H1 (cell line): ENCODE data around the gene BNIP1. TPM values are rescaled to one million over a fixed set of nuclear protein-coding genes. Genes with fewer than 3 reads are reported as not detected.

ENCODE experiments used
- CTCF ChIA-PET: fragments of 300-600 bp; sonication (Branson Sonifier 250); formaldehyde crosslinking; loops from one replicate; lab custom pipeline; 2021; ENCODE audit not compliant: partially characterized antibody; lab: Charles Lee
- POLR2A ChIA-PET: fragments of 300-600 bp; sonication (Branson Sonifier 250); formaldehyde crosslinking; loops from one replicate; lab custom pipeline; 2021; ENCODE audit warnings: inconsistent platforms; ENCODE audit not compliant: partially characterized antibody; lab: Charles Lee
- DNase-seq, 2 experiments: peaks; one replicate each; pipeline versions ENCODE4 v3.0.0 to v3.0.0-alpha.2; 2010 to 2022; ENCODE audit warnings: low spot score in 2 of 2, low read depth in 1 of 2, mixed read lengths in 1 of 2
- FAIRE-seq: peaks from 2 replicates; lab custom pipeline; 2011; peaks lifted over from hg19 to GRCh38; lab: Jason Lieb, UNC
- H2AFZ ChIP-seq: 2 replicates; pipeline ENCODE4 v1.8.1; 2012; ENCODE audit warnings: low read length, inconsistent platforms
- H2AK5ac ChIP-seq: 2 replicates; pipeline ENCODE4 v1.6.1; 2013; ENCODE audit warnings: low read depth, low read length
- H2BK120ac ChIP-seq: replicated peaks from 2 replicates; pipeline ENCODE3; 2013; ENCODE audit warnings: low read depth, low read length, inconsistent platforms
- H2BK12ac ChIP-seq: 2 replicates; pipeline ENCODE4 v1.6.1; 2013; ENCODE audit warnings: low read depth, low read length
- H2BK15ac ChIP-seq: 2 replicates; pipeline ENCODE4 v1.6.1; 2013; ENCODE audit warnings: low read length
- H2BK20ac ChIP-seq: 2 replicates; pipeline ENCODE4 v1.6.1; 2013; ENCODE audit warnings: low read length
- H2BK5ac ChIP-seq: 2 replicates; pipeline ENCODE4 v1.6.1; 2013; ENCODE audit warnings: low read depth, low read length
- H3K14ac ChIP-seq: 2 replicates; pipeline ENCODE4 v1.6.1; 2013; ENCODE audit warnings: inconsistent platforms; ENCODE audit not compliant: insufficient read length
- H3K18ac ChIP-seq: 2 replicates; pipeline ENCODE4 v1.6.1; 2013; ENCODE audit warnings: low read length; ENCODE audit errors: extremely low read depth
- H3K23ac ChIP-seq: 2 replicates; pipeline ENCODE4 v1.6.1; 2013; ENCODE audit warnings: inconsistent platforms; ENCODE audit not compliant: insufficient read length
- H3K23me2 ChIP-seq: 2 replicates; pipeline ENCODE4 v1.6.1; 2013; ENCODE audit warnings: low read depth, low read length
- H3K27ac ChIP-seq: 2 replicates; pipeline ENCODE4 v1.6.1; 2011; ENCODE audit warnings: low read depth, low read length, inconsistent platforms
- H3K27me3 ChIP-seq, 4 experiments: replicated peaks in 1 of 4; 1 replicate in 1 of 4; 2 replicates in 3 of 4; pipeline versions ENCODE4 v1.6.1 to v1.8.1; 2011 to 2013; ENCODE audit warnings: low read length in 3 of 4, mild to moderate bottlenecking in 3 of 4, inconsistent platforms in 2 of 4, mixed read lengths in 2 of 4, moderate library complexity in 1 of 4; ENCODE audit not compliant: control insufficient read depth in 3 of 4, insufficient read depth in 3 of 4; ENCODE audit errors: extremely low read depth in 1 of 4
- H3K36me3 ChIP-seq, 4 experiments: 2 replicates each; pipeline versions ENCODE4 v1.6.1 to v1.8.1; 2011 to 2013; ENCODE audit warnings: mild to moderate bottlenecking in 4 of 4, low read length in 3 of 4, moderate library complexity in 2 of 4, control low read depth in 1 of 4, inconsistent platforms in 1 of 4; ENCODE audit not compliant: insufficient read depth in 4 of 4, control insufficient read depth in 2 of 4
- H3K4ac ChIP-seq: replicated peaks from 2 replicates; pipeline ENCODE3; 2013; ENCODE audit warnings: low read length, low read depth, mixed read lengths, inconsistent platforms; ENCODE audit not compliant: insufficient read length
- H3K4me1 ChIP-seq, 4 experiments: replicated peaks in 1 of 4; 1 replicate in 1 of 4; 2 replicates in 3 of 4; pipeline versions ENCODE4 v1.6.1 to v1.8.1; 2011 to 2013; ENCODE audit warnings: low read length in 3 of 4, inconsistent platforms in 2 of 4, mixed read lengths in 1 of 4; ENCODE audit not compliant: insufficient read depth in 4 of 4, control insufficient read depth in 3 of 4
- H3K4me2 ChIP-seq, 2 experiments: 2 replicates each; pipeline versions ENCODE4 v1.6.1 to v1.8.1; 2011 to 2013; ENCODE audit warnings: low read depth in 2 of 2, low read length in 2 of 2, control low read depth in 1 of 2, inconsistent platforms in 1 of 2, mild to moderate bottlenecking in 1 of 2; ENCODE audit not compliant: insufficient read depth in 1 of 2
- H3K4me3 ChIP-seq, 4 experiments: fragments of 200-600, 300-600 bp in 1 of 4; sonication (generic), shearing (Covaris generic), sonication (Bioruptor Twin) in 1 of 4; 2 replicates each; pipeline versions ENCODE4 v1.5.1 to v1.8.1; 2011 to 2016; ENCODE audit warnings: low read length in 4 of 4, low read depth in 3 of 4, control low read depth in 2 of 4, inconsistent platforms in 2 of 4, mild to moderate bottlenecking in 2 of 4, mixed read lengths in 1 of 4, moderate library complexity in 1 of 4; ENCODE audit not compliant: insufficient read depth in 2 of 4; ENCODE audit errors: extremely low read depth in 1 of 4
- H3K56ac ChIP-seq: replicated peaks from 2 replicates; pipeline ENCODE3; 2013; ENCODE audit warnings: low read depth, mild to moderate bottlenecking, mixed read lengths, low read length, inconsistent platforms; ENCODE audit not compliant: insufficient read length
- H3K79me1 ChIP-seq: 2 replicates; pipeline ENCODE4 v1.6.1; 2013; ENCODE audit warnings: low read depth, low read length, control low read depth
- H3K79me2 ChIP-seq, 2 experiments: 2 replicates each; pipeline versions ENCODE4 v1.6.1 to v1.8.1; 2012 to 2013; ENCODE audit warnings: low read length in 2 of 2, mild to moderate bottlenecking in 2 of 2, inconsistent platforms in 1 of 2; ENCODE audit not compliant: insufficient read depth in 2 of 2, control insufficient read depth in 1 of 2
- H3K9ac ChIP-seq, 4 experiments: replicated peaks in 1 of 4; 1 replicate in 1 of 4; 2 replicates in 3 of 4; pipeline versions ENCODE4 v1.6.1 to v1.8.1; 2011 to 2013; ENCODE audit warnings: low read depth in 3 of 4, low read length in 3 of 4, control low read depth in 2 of 4, mild to moderate bottlenecking in 2 of 4, moderate library complexity in 2 of 4, inconsistent platforms in 1 of 4; ENCODE audit errors: extremely low read depth in 1 of 4
- H3K9me3 ChIP-seq, 2 experiments: 2 replicates each; pipeline versions ENCODE4 v1.6.1 to v1.8.1; 2012 to 2013; ENCODE audit warnings: mild to moderate bottlenecking in 2 of 2, moderate library complexity in 2 of 2, control low read depth in 1 of 2, inconsistent platforms in 1 of 2, low read depth in 1 of 2, low read length in 1 of 2, mixed read lengths in 1 of 2; ENCODE audit not compliant: insufficient read depth in 2 of 2
- H4K20me1 ChIP-seq, 2 experiments: replicated peaks in 1 of 2; 2 replicates each; pipeline versions ENCODE3 to v1.8.1; 2011 to 2013; ENCODE audit warnings: inconsistent platforms in 2 of 2, low read length in 2 of 2, mild to moderate bottlenecking in 1 of 2; ENCODE audit not compliant: insufficient read depth in 2 of 2, control insufficient read depth in 1 of 2
- H4K5ac ChIP-seq: 2 replicates; pipeline ENCODE4 v1.6.1; 2013; ENCODE audit warnings: low read length, low read depth, mixed read lengths, inconsistent platforms; ENCODE audit not compliant: insufficient read length
- H4K8ac ChIP-seq: 2 replicates; pipeline ENCODE4 v1.8.0; 2013; ENCODE audit warnings: mild to moderate bottlenecking, moderate library complexity, low read length, inconsistent platforms; ENCODE audit not compliant: insufficient read depth; ENCODE audit errors: extremely low read depth
- H4K91ac ChIP-seq: replicated peaks from 2 replicates; pipeline ENCODE3; 2013; ENCODE audit warnings: low read length, mixed read lengths, inconsistent platforms; ENCODE audit not compliant: insufficient read length
- BACH1 ChIP-seq: IDR thresholded peaks from 2 replicates; pipeline ENCODE4 v1.6.1; 2012; ENCODE audit warnings: low read length, improper control_type of control experiment
- ZNF274 ChIP-seq: IDR thresholded peaks from 2 replicates; pipeline ENCODE4 v1.7.0; 2012; ENCODE audit warnings: low read length, borderline replicate concordance; ENCODE audit errors: extremely low read depth
- WGBS, 2 experiments: shearing (Covaris generic) in 1 of 2; methylation state at CpG; one replicate each; pipeline versions ENCODE4 v1.1.6 to v1.1.7; 2013 to 2015; ENCODE audit warnings: low lambda C conversion rate in 2 of 2, mixed read lengths in 2 of 2, inconsistent platforms in 1 of 2, low coverage in 1 of 2, missing lambda C conversion rate in 1 of 2; ENCODE audit not compliant: insufficient replicate concordance in 2 of 2, insufficient coverage in 1 of 2, insufficient read length in 1 of 2; ENCODE audit errors: extremely low coverage in 1 of 2, missing lambda C conversion rate in 1 of 2; 5-methylcytosine and 5-hydroxymethylcytosine counted together
- polyA plus RNA-seq, 7 experiments: library from polyadenylated mRNA; depleted of rRNA in 3 of 7; stranded (reverse) in 5 of 7; unstranded in 2 of 7; fragments of >200 nt in 5 of 7; fragments of 200-250 nt in 2 of 7; gene quantifications; 1 replicate in 5 of 7; 2 replicates in 1 of 7; 4 replicates in 1 of 7; pipeline versions ENCODE4 v1.2.1 to v1.2.3, GENCODE V29; 2011 to 2013; ENCODE audit warnings: missing spikeins in 2 of 7, mixed read lengths in 2 of 7
- total RNA-seq: library from RNA; stranded (reverse); fragmentation: NEBNext Ultra II Directional; extraction: Animal tissue kit (Norgen Biotek cat#: 25700); gene quantifications from 2 replicates; pipeline ENCODE4 v1.2.1, GENCODE V29; 2021

Gene BNIP1
- total and polyA plus RNA-seq, 2 of the 8 experiments (the other 6 are each of a cell fraction or from before 2014, with no cell fraction given): 13.5 to 14.7 TPM

GRCh38 chr5:173202266-173202875 lies 58.0 kb downstream of the BNIP1 start:
- H2BK15ac ChIP-seq: no peak overlapping the region
- H3K23ac ChIP-seq: no peak overlapping the region
- FAIRE-seq (no peak), DNase-seq (peak in 1 of 2 experiments; percentile 52)
- CTCF ChIA-PET: interaction anchor here (0.8 to 2.6 kb wide), 10 partner anchors 11 to 192 kb away, joined by 3 to 22 read pairs (median 3); no protein-coding TSS in a partner anchor
- H4K20me1 ChIP-seq: no peaks in the 10 kb centered on the region
- no peak overlapping the region for H3K9ac ChIP-seq
- H3K4ac ChIP-seq: no peak overlapping the region
- peaks cover 0 to 5% (median 2%) of the 10 kb centered on the region in 4 experiments; a peak in 3 of 7 replicates for H3K4me1 ChIP-seq
- H3K9me3 ChIP-seq: peaks cover 0 to 7% of the 10 kb centered on the region in 2 experiments; a peak in 2 of 4 replicates
- no peak overlapping the region for H4K91ac ChIP-seq
- no peak overlapping the region for H2BK12ac ChIP-seq
- H3K56ac ChIP-seq: no peak overlapping the region
- no peak overlapping the region for H2BK20ac ChIP-seq
- H2AFZ ChIP-seq: peak overlapping the region; percentile 34; the same call in 1 of the 2 replicates
- H3K36me3 ChIP-seq: no peaks in the 10 kb centered on the region
- no peaks in the 10 kb centered on the region for H3K79me2 ChIP-seq
- peaks cover 0 to 2% (median 0%) of the 10 kb centered on the region in 4 experiments; a peak in 1 of 7 replicates for H3K27me3 ChIP-seq
- H4K5ac ChIP-seq: no peak overlapping the region
- no peak overlapping the region for H3K14ac ChIP-seq
- WGBS, 2 experiments: 42% methylated on average over 7 of the region's 11 CpGs; no CpG with 5 or more reads in 1 of the 2 experiments
- no peak overlapping the region for H4K8ac ChIP-seq
- POLR2A ChIA-PET: interaction anchor here (0.9 kb wide), 1 partner anchor 9 kb away, joined by 3 read pairs; no protein-coding TSS in a partner anchor
- no peaks in the 10 kb centered on the region for H3K79me1 ChIP-seq
- no peaks in the 10 kb centered on the region; the same call in 1 of the 2 replicates for H3K23me2 ChIP-seq
- H3K4me3 ChIP-seq: peak overlapping the region in 1 of 4 experiments; percentile 32; a peak in 2 of 8 replicates
- H2BK120ac ChIP-seq: no peak overlapping the region
- H3K18ac ChIP-seq: no peak overlapping the region; the same call in 1 of the 2 replicates
- H3K27ac ChIP-seq: no peak overlapping the region
- H2BK5ac ChIP-seq: no peak overlapping the region
- H3K4me2 ChIP-seq: peak overlapping the region; percentile 41 to 47
- H2AK5ac ChIP-seq: no peak overlapping the region
- TF ChIP-seq BACH1 (no peak), ZNF274 (no peak)
